ENCODE results near the gene PRKN. TPM values are rescaled to one million over a fixed set of nuclear protein-coding genes. Genes with fewer than 3 reads are reported as not detected.

PRKN gene
- total and polyA plus RNA-seq, 3 experiments from 2014 or later, result 0.22 to 1.0 (median 0.55) TPM

DNA sequence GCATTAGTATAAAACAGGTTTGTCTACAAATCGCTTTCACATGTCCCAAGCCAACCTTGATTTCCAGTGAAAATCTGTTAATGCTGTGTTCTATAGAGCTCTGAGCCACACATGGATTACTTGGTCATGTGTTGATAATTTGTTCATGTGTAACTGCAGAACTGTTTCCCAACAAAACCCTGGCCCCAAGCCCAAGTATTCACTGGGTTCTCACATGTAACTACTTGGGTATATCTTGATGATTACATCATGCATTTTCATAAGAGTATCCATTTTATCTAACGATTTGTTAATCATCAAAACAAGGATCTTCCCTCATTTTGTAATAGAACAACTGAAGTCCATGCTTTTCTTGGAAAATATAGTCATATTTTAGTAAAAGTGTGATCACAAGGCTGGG is 657.6 kb downstream of the PRKN start:
- Histone ChIP-seq H3K4me1 (ENCODE audit: insufficient read depth, low read length) (no peaks in the 10 kb centered on the region), H3K9me3 (ENCODE audit: low read length) (no peaks in the 10 kb centered on the region), H3K4me3 (ENCODE audit: low read length) (no peak overlapping the region), H3K27ac (ENCODE audit: low read depth, low read length) (no peak overlapping the region), H3K27me3 (ENCODE audit: insufficient read depth, low read length, poor library complexity, severe bottlenecking) (no peaks in the 10 kb centered on the region), H3K36me3 (ENCODE audit: insufficient read depth, low read length) (no peaks in the 10 kb centered on the region)
- Mint-ChIP-seq H3K4me3 (no peak overlapping the region), H3K9me3 (peaks cover 19 to 55% (median 36%) of the 10 kb centered on the region in 5 donors), H3K36me3 (peaks cover 0 to 2% (median 0%) of the 10 kb centered on the region in 3 donors), H3K27ac (no peak overlapping the region), H3K4me1 (no peaks in the 10 kb centered on the region), H3K27me3 (peaks cover 0 to 2% of the 10 kb centered on the region in 2 donors)
- CTCF ChIA-PET, result no interaction called here
- POLR2A ChIA-PET, result no interaction called here
- DNase-seq, result no peak

- H3K9me3 Mint-ChIP-seq, result peaks cover 17 to 54% (median 36%) of the 10 kb centered on the region in 5 donors
- H3K27ac Mint-ChIP-seq, result no peak overlapping the region
- peaks cover 0 to 2% (median 0%) of the 10 kb centered on the region in 3 donors for H3K36me3 Mint-ChIP-seq
- H3K27ac ChIP-seq (ENCODE audit: low read depth, low read length), result no peak overlapping the region
- H3K27me3 ChIP-seq (ENCODE audit: insufficient read depth, low read length, poor library complexity, severe bottlenecking), result no peaks in the 10 kb centered on the region
- H3K27me3 Mint-ChIP-seq, result peaks cover 0 to 2% of the 10 kb centered on the region in 2 donors
- no peaks in the 10 kb centered on the region for H3K4me1 ChIP-seq (ENCODE audit: insufficient read depth, low read length)
- no peaks in the 10 kb centered on the region for H3K9me3 ChIP-seq (ENCODE audit: low read length)
- H3K36me3 ChIP-seq (ENCODE audit: insufficient read depth, low read length), result no peaks in the 10 kb centered on the region
- H3K4me3 Mint-ChIP-seq, result no peak overlapping the region
- H3K4me3 ChIP-seq (ENCODE audit: low read length), result no peak overlapping the region
- no peaks in the 10 kb centered on the region for H3K4me1 Mint-ChIP-seq
- ChIA-PET CTCF (no interaction called here), POLR2A (no interaction called here)
- DNase-seq, result no peak
Observed at GRCh38 chr6:162068340-162068739, 659.2 kb downstream of the PRKN start.

GRCh38 chr6:162063666-162064065 is 663.9 kb downstream of the PRKN start:
- no peak overlapping the region for H3K4me3 ChIP-seq (ENCODE audit: low read length)
- no peak for DNase-seq
- no peaks in the 10 kb centered on the region for H3K27me3 ChIP-seq (ENCODE audit: insufficient read depth, low read length, poor library complexity, severe bottlenecking)
- peaks cover 7 to 36% (median 22%) of the 10 kb centered on the region in 5 donors for H3K9me3 Mint-ChIP-seq
- H3K9me3 ChIP-seq (ENCODE audit: low read length), result no peaks in the 10 kb centered on the region
- no peak overlapping the region for H3K27ac ChIP-seq (ENCODE audit: low read depth, low read length)
- no peak overlapping the region for H3K4me3 Mint-ChIP-seq
- ChIA-PET POLR2A (no interaction called here), CTCF (no interaction called here)
- no peaks in the 10 kb centered on the region for H3K4me1 Mint-ChIP-seq
- no peaks in the 10 kb centered on the region for H3K4me1 ChIP-seq (ENCODE audit: insufficient read depth, low read length)
- H3K27me3 Mint-ChIP-seq, result peaks cover 0 to 2% of the 10 kb centered on the region in 2 donors
- peaks cover 0 to 2% (median 0%) of the 10 kb centered on the region in 3 donors for H3K36me3 Mint-ChIP-seq
- no peaks in the 10 kb centered on the region for H3K36me3 ChIP-seq (ENCODE audit: insufficient read depth, low read length)
- no peak overlapping the region for H3K27ac Mint-ChIP-seq

DNA sequence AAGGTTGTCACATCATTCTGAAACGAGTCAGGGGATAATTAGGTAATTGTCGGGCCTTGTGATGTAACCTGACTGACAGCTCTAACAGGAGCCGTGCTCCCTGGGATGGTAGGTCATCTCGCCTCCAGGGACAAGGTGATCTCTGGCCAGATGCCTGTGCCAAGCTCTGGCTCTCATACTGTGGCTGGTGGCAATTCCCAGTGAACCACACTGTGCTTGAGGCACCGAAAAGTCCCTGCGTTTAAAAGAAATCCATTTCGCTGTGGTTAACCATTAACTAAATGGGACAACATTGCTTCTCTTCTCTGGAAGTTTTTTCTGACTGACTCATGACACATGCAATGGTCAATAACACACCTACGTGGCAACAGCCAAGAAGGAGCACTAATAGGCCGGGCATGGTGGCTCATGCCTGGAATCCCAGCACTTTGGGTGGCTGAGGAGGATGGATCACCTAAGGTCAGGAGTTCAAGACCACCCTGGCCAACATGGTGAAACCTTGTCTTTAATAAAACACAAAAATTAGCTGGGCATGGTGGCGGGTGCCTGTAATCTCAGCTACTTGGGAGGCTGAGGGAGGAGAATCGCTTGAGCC is 669.2 kb downstream of the PRKN start:
- Histone ChIP-seq H3K9me3 (ENCODE audit: low read length) (no peaks in the 10 kb centered on the region), H3K27me3 (ENCODE audit: insufficient read depth, low read length, poor library complexity, severe bottlenecking) (no peaks in the 10 kb centered on the region), H3K4me3 (ENCODE audit: low read length) (no peak overlapping the region), H3K36me3 (ENCODE audit: insufficient read depth, low read length) (no peaks in the 10 kb centered on the region), H3K4me1 (ENCODE audit: insufficient read depth, low read length) (no peaks in the 10 kb centered on the region), H3K27ac (ENCODE audit: low read depth, low read length) (no peak overlapping the region)
- Mint-ChIP-seq H3K27me3 (no peaks in the 10 kb centered on the region), H3K4me1 (no peaks in the 10 kb centered on the region), H3K27ac (no peak overlapping the region), H3K9me3 (peaks cover 0 to 44% (median 13%) of the 10 kb centered on the region in 5 donors), H3K36me3 (peaks cover 0 to 11% (median 0%) of the 10 kb centered on the region in 3 donors), H3K4me3 (no peak overlapping the region)
- ChIA-PET POLR2A (no interaction called here), CTCF (no interaction called here)
- no peak for DNase-seq

DNA sequence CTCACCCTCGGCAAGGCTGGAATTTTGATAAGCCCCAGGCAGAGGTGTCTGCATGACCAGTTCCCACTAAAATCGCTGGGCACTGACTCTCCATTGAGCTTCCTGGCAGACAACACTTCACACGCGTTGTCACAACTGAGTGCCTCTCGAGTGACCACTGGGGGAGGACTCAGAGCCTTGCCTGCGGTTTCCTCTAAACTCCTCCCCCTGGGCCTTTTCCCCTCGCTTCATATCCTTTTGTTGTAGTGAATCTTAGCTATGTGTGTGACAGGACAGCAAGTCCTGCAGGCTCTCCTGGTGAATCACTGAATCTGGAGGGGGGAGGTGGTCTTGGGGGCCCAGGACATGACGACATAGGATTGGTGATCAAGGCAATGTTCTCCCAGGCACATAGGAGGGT is 670.8 kb downstream of the PRKN start:
- no peak overlapping the region for H3K27ac Mint-ChIP-seq
- H3K4me3 ChIP-seq (ENCODE audit: low read length), result no peak overlapping the region
- no peak for DNase-seq
- H3K4me1 Mint-ChIP-seq, result no peaks in the 10 kb centered on the region
- ChIA-PET CTCF (no interaction called here), POLR2A (no interaction called here)
- H3K36me3 Mint-ChIP-seq, result peaks cover 0 to 16% (median 2%) of the 10 kb centered on the region in 3 donors
- no peaks in the 10 kb centered on the region for H3K27me3 Mint-ChIP-seq
- H3K9me3 Mint-ChIP-seq, result peaks cover 0 to 37% (median 11%) of the 10 kb centered on the region in 5 donors
- H3K36me3 ChIP-seq (ENCODE audit: insufficient read depth, low read length), result no peaks in the 10 kb centered on the region
- H3K4me1 ChIP-seq (ENCODE audit: insufficient read depth, low read length), result no peaks in the 10 kb centered on the region
- no peak overlapping the region for H3K27ac ChIP-seq (ENCODE audit: low read depth, low read length)
- no peak overlapping the region for H3K4me3 Mint-ChIP-seq
- H3K27me3 ChIP-seq (ENCODE audit: insufficient read depth, low read length, poor library complexity, severe bottlenecking), result no peaks in the 10 kb centered on the region
- no peaks in the 10 kb centered on the region for H3K9me3 ChIP-seq (ENCODE audit: low read length)

DNA sequence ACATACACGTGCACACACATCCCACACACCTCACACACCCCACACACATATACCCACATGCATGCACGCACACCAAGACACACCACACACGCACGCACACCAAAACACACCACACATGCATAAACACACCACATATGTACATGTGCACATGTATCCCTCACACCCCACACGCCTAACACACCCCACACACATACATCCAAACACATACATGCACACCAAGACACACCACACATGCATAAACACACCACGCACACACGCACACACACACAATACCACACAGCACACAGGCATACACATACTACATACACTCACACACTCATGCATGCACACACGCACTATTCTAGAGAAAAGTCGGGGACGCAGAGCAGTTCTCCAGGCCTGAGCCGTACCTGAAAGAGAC is 671.5 kb downstream of the PRKN start:
- Histone ChIP-seq H3K27me3 (ENCODE audit: insufficient read depth, low read length, poor library complexity, severe bottlenecking) (no peaks in the 10 kb centered on the region), H3K36me3 (ENCODE audit: insufficient read depth, low read length) (no peaks in the 10 kb centered on the region), H3K9me3 (ENCODE audit: low read length) (no peaks in the 10 kb centered on the region), H3K27ac (ENCODE audit: low read depth, low read length) (no peak overlapping the region), H3K4me1 (ENCODE audit: insufficient read depth, low read length) (no peaks in the 10 kb centered on the region), H3K4me3 (ENCODE audit: low read length) (no peak overlapping the region)
- H3K36me3 Mint-ChIP-seq, result peaks cover 0 to 16% (median 2%) of the 10 kb centered on the region in 3 donors
- CTCF ChIA-PET, result no interaction called here
- DNase-seq, result no peak
- H3K27me3 Mint-ChIP-seq, result no peaks in the 10 kb centered on the region
- no peak overlapping the region for H3K4me3 Mint-ChIP-seq
- no peaks in the 10 kb centered on the region for H3K4me1 Mint-ChIP-seq
- POLR2A ChIA-PET, result no interaction called here
- peaks cover 0 to 35% (median 11%) of the 10 kb centered on the region in 5 donors for H3K9me3 Mint-ChIP-seq
- no peak overlapping the region for H3K27ac Mint-ChIP-seq

DNA sequence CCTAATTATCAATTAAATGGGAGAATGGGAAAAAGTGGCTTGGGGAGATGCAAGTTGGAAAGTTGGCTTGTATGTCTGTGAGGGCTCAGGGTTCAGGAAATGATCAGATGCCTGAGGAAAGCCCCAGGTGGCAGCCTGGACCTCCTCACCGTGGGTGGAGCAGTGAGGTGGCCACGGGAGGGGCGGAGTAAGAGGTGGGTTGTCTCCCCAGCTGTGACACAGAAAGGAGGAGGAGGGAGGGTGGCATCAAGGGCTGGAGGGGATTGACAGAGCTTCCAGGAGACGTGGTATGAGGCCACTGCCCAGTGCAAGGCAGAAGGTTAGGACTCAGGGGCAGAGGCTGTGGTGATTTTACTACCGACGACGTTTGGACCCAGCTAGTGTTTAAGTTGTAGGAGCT is 672.2 kb downstream of the PRKN start:
- POLR2A ChIA-PET, result no interaction called here
- no peak overlapping the region for H3K27ac ChIP-seq (ENCODE audit: low read depth, low read length)
- H3K4me1 Mint-ChIP-seq, result no peaks in the 10 kb centered on the region
- CTCF ChIA-PET, result no interaction called here
- no peak overlapping the region for H3K4me3 ChIP-seq (ENCODE audit: low read length)
- H3K27me3 Mint-ChIP-seq, result no peaks in the 10 kb centered on the region
- H3K9me3 Mint-ChIP-seq, result peaks cover 0 to 37% (median 12%) of the 10 kb centered on the region in 5 donors
- H3K27me3 ChIP-seq (ENCODE audit: insufficient read depth, low read length, poor library complexity, severe bottlenecking), result no peaks in the 10 kb centered on the region
- H3K36me3 ChIP-seq (ENCODE audit: insufficient read depth, low read length), result no peaks in the 10 kb centered on the region
- H3K9me3 ChIP-seq (ENCODE audit: low read length), result no peaks in the 10 kb centered on the region
- peak overlapping the region in 1 of 8 donors; percentile 3 for H3K27ac Mint-ChIP-seq
- no peak for DNase-seq
- no peaks in the 10 kb centered on the region for H3K4me1 ChIP-seq (ENCODE audit: insufficient read depth, low read length)
- H3K36me3 Mint-ChIP-seq, result peaks cover 0 to 16% (median 2%) of the 10 kb centered on the region in 3 donors
- H3K4me3 Mint-ChIP-seq, result no peak overlapping the region

DNA sequence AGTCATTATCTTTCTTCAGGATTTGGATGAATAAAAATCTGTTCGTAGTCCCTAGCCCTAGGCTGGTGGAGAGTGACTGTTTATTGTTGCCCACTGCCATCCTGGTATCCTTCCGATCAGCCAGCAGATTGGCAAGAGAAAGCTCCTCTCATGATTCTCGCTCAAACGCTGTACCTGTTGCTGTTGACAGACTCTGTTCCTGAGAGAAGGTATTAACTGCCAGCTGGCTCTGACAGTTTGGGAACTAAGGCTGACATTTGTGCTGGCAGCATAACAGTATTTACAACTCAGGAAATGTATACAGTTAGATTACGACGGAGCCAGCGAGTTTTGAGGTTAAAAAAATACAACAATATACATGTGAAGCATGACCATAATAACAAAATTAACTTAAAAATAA is 674.5 kb downstream of the PRKN start:
- Histone ChIP-seq H3K36me3 (ENCODE audit: insufficient read depth, low read length) (no peaks in the 10 kb centered on the region), H3K4me1 (ENCODE audit: insufficient read depth, low read length) (no peaks in the 10 kb centered on the region), H3K4me3 (ENCODE audit: low read length) (no peak overlapping the region), H3K9me3 (ENCODE audit: low read length) (no peaks in the 10 kb centered on the region), H3K27me3 (ENCODE audit: insufficient read depth, low read length, poor library complexity, severe bottlenecking) (no peaks in the 10 kb centered on the region), H3K27ac (ENCODE audit: low read depth, low read length) (no peak overlapping the region)
- Mint-ChIP-seq H3K36me3 (peaks cover 0 to 16% (median 2%) of the 10 kb centered on the region in 3 donors), H3K4me1 (no peaks in the 10 kb centered on the region), H3K9me3 (peaks cover 0 to 41% (median 12%) of the 10 kb centered on the region in 5 donors), H3K27me3 (peaks cover 0 to 5% of the 10 kb centered on the region in 2 donors), H3K4me3 (no peak overlapping the region), H3K27ac (no peak overlapping the region)
- no peak for DNase-seq
- ChIA-PET POLR2A (no interaction called here), CTCF (no interaction called here)
